ENCODE measurements around the gene EXOC1.

- no peak for TF ChIP-seq CTCF (IDR thresholded peaks at IDR 0.05)
- no peak for TF ChIP-seq POLR2A (IDR thresholded peaks at IDR 0.05)
- TF ChIP-seq EP300 (IDR thresholded peaks at IDR 0.05), result no peak
Observed at GRCh38 chr4:55871299-55871800, 17.9 kb downstream of the EXOC1 start.

All from ovary (tissue), 3 donors.